HepG2 (cell line): ENCODE results near the gene TSACC. TPM values are rescaled to one million over a fixed set of nuclear protein-coding genes. Genes with fewer than 3 reads are reported as not detected.
A peak's percentile ranks its signal among the peaks of the same experiment; 100 is the strongest.

ENCODE experiments used
- DR1 ChIP-seq: sonication (generic); formaldehyde crosslinking; IDR thresholded peaks from 2 replicates; pipeline ENCODE4 v1.8.0; 2021; ENCODE audit warnings: mild to moderate bottlenecking, missing genetic modification reagents, inconsistent platforms
- ETV5 ChIP-seq: IDR thresholded peaks from 2 replicates; pipeline ENCODE4 v1.6.1; 2018; ENCODE audit warnings: missing biosample characterization, missing genetic modification reagents, inconsistent platforms, borderline replicate concordance
- JARID2 ChIP-seq: sonication (generic); formaldehyde crosslinking; IDR thresholded peaks from 2 replicates; pipeline ENCODE4 v1.8.1; 2023; ENCODE audit warnings: missing genetic modification reagents, inconsistent platforms; ENCODE audit not compliant: insufficient replicate concordance
- KDM1A ChIP-seq: IDR thresholded peaks from 2 replicates; pipeline ENCODE4 v1.6.1; 2016; ENCODE audit warnings: missing compliant biosample characterization
- MED1 ChIP-seq: sonication (generic); formaldehyde crosslinking; IDR thresholded peaks from 2 replicates; pipeline ENCODE4 v1.4.0; 2020; ENCODE audit warnings: missing genetic modification reagents
- MIXL1 ChIP-seq: IDR thresholded peaks from 2 replicates; pipeline ENCODE4 v1.6.1; 2016
- PHF8 ChIP-seq: sonication (generic); formaldehyde crosslinking; IDR thresholded peaks from 2 replicates; pipeline ENCODE4 v1.5.0; 2020; ENCODE audit warnings: missing genetic modification reagents
- PRPF4 ChIP-seq: fragments of 200-400 bp; formaldehyde crosslinking; IDR thresholded peaks from 2 replicates; pipeline ENCODE4 v1.6.1; 2016; ENCODE audit warnings: low read length, low read depth; ENCODE audit not compliant: poor library complexity, severe bottlenecking
- SAFB2 ChIP-seq: sonication (generic); formaldehyde crosslinking; IDR thresholded peaks from 2 replicates; pipeline ENCODE4 v1.5.1; 2020; ENCODE audit warnings: missing genetic modification reagents, low read depth, mild to moderate bottlenecking, borderline replicate concordance
- ZNF207 ChIP-seq: fragments of 450-650 bp; IDR thresholded peaks from 2 replicates; pipeline ENCODE4 v1.6.1; 2016; ENCODE audit warnings: antibody characterized with exemption, borderline replicate concordance
- ZNF264 ChIP-seq: sonication (generic); formaldehyde crosslinking; IDR thresholded peaks from 2 replicates; pipeline ENCODE4 v1.4.0; 2020; ENCODE audit warnings: missing genetic modification reagents
- ZNF329 ChIP-seq: sonication (generic); formaldehyde crosslinking; IDR thresholded peaks from 2 replicates; pipeline ENCODE4 v1.9.0; 2021; ENCODE audit warnings: low read depth, mild to moderate bottlenecking, missing genetic modification reagents
- ZNF552 ChIP-seq: sonication (generic); formaldehyde crosslinking; IDR thresholded peaks from 2 replicates; pipeline ENCODE4 v1.9.0; 2022; ENCODE audit warnings: missing genetic modification reagents, mild to moderate bottlenecking, borderline replicate concordance
- ZNF7 ChIP-seq: IDR thresholded peaks from 2 replicates; pipeline ENCODE4 v1.6.1; 2016; ENCODE audit warnings: missing biosample characterization, missing genetic modification reagents
- ZNF772 ChIP-seq: sonication (generic); formaldehyde crosslinking; IDR thresholded peaks from 2 replicates; pipeline ENCODE4 v1.5.0; 2020; ENCODE audit warnings: mild to moderate bottlenecking, missing genetic modification reagents
- polyA plus RNA-seq, 8 experiments: library from polyadenylated mRNA; depleted of rRNA in 3 of 8; stranded (reverse) in 7 of 8; unstranded in 1 of 8; fragments of >200 nt; fragmentation: Illumina TruSeq in 4 of 8; extraction: Trizol in 4 of 8; gene quantifications; 2 replicates each; pipeline versions ENCODE4 v1.2.1 to v1.2.3, GENCODE V29; 2011 to 2016; ENCODE audit warnings: low read depth in 4 of 8, missing spikeins in 1 of 8, mixed read lengths in 1 of 8; ENCODE audit not compliant: insufficient read depth in 1 of 8
- total RNA-seq, 5 experiments: library from RNA; depleted of rRNA; stranded (reverse); fragments of >200 nt; fragmentation: Illumina TruSeq; extraction: Trizol; gene quantifications; 2 replicates each; pipeline ENCODE4 v1.2.3, GENCODE V29; 2016; ENCODE audit warnings: low read depth in 1 of 5
- TF ChIP-seq, protein P1 (sequence below): IDR thresholded peaks from 2 replicates; pipeline ENCODE4 v1.6.1; 2016; ENCODE audit warnings: mild to moderate bottlenecking, missing biosample characterization, missing genetic modification reagents
- TF ChIP-seq, protein P2 (sequence below): IDR thresholded peaks from 2 replicates; pipeline ENCODE4 v1.6.1; 2018; ENCODE audit warnings: missing genetic modification reagents
- TF ChIP-seq, protein P3 (sequence below): sonication (generic); formaldehyde crosslinking; IDR thresholded peaks from 2 replicates; pipeline ENCODE4 v1.5.0; 2020; ENCODE audit warnings: mild to moderate bottlenecking, missing genetic modification reagents, borderline replicate concordance
- TF ChIP-seq, protein P4 (sequence below): sonication (generic); formaldehyde crosslinking; IDR thresholded peaks from 2 replicates; pipeline ENCODE4 v1.5.1; 2020; ENCODE audit warnings: missing genetic modification reagents, mild to moderate bottlenecking, borderline replicate concordance
- TF ChIP-seq, protein P5 (sequence below): IDR thresholded peaks from 2 replicates; pipeline ENCODE4 v1.6.1; 2016; ENCODE audit warnings: low read depth, borderline replicate concordance

TSACC gene
- total and polyA plus RNA-seq, 2 of the 13 experiments (the other 11 are each of a cell fraction or from before 2014, with no cell fraction given): 1.5 to 2.6 TPM

DNA sequence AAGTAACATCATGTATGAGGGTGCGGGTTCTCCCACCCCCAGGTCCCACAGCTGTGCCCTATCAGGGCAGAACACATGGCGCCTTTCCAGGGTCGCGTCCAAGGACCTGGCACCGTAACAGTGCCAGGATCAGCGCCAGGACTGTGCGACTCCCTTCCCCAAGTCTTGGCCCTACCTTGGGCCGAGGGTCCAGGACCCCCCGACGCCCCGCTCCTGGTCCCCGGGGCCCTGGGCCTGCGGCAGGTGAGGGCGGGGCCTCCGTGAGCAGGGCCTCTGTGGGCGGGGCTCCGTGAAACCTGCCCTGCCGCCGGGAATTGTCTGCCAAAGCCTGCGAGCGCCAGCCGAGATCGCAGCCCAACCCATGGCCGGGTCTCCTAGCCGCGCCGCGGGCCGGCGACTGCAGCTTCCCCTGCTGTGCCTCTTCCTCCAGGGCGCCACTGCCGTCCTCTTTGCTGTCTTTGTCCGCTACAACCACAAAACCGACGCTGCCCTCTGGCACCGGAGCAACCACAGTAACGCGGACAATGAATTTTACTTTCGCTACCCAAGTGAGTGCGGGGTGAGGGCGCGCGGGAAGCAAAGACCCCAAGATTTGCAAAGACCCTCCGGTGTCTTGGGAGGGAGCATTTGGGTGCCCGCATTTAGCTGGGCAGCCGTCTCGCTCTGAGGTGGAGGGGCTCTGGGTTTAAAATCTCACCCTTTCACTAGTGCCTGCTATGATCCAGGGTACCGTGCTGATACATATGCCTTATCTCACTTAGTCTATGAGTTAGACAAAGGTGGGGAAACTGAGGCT, 30.8 kb downstream of the TSACC start, which contains the start of gene RHBG (continued):
- TF ChIP-seq, protein P1, sequence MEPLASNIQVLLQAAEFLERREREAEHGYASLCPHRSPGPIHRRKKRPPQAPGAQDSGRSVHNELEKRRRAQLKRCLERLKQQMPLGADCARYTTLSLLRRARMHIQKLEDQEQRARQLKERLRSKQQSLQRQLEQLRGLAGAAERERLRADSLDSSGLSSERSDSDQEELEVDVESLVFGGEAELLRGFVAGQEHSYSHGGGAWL (CRISPR knock-in tag): peak; percentile 85
- 0 out of 2 replicates have a peak, but pooled peaks have one; percentile 19 for TF ChIP-seq MIXL1 (CRISPR knock-in tag)
- peak; percentile 68 for TF ChIP-seq ZNF264 (CRISPR knock-in tag)
- TF ChIP-seq JARID2 (CRISPR knock-in tag): peak; percentile 41
- TF ChIP-seq ZNF7 (CRISPR knock-in tag): no peak
- no peak for TF ChIP-seq ETV5 (CRISPR knock-in tag)
- no peak for TF ChIP-seq PRPF4
- peak; percentile 70; the same call in 1 of the 2 replicates for TF ChIP-seq MED1 (CRISPR knock-in tag)
- TF ChIP-seq, protein P2, sequence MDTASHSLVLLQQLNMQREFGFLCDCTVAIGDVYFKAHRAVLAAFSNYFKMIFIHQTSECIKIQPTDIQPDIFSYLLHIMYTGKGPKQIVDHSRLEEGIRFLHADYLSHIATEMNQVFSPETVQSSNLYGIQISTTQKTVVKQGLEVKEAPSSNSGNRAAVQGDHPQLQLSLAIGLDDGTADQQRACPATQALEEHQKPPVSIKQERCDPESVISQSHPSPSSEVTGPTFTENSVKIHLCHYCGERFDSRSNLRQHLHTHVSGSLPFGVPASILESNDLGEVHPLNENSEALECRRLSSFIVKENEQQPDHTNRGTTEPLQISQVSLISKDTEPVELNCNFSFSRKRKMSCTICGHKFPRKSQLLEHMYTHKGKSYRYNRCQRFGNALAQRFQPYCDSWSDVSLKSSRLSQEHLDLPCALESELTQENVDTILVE (CRISPR knock-in tag): 0 out of 2 replicates have a peak, but pooled peaks have one; percentile 39
- TF ChIP-seq ZNF772 (CRISPR knock-in tag): no peak
- TF ChIP-seq, protein P3, sequence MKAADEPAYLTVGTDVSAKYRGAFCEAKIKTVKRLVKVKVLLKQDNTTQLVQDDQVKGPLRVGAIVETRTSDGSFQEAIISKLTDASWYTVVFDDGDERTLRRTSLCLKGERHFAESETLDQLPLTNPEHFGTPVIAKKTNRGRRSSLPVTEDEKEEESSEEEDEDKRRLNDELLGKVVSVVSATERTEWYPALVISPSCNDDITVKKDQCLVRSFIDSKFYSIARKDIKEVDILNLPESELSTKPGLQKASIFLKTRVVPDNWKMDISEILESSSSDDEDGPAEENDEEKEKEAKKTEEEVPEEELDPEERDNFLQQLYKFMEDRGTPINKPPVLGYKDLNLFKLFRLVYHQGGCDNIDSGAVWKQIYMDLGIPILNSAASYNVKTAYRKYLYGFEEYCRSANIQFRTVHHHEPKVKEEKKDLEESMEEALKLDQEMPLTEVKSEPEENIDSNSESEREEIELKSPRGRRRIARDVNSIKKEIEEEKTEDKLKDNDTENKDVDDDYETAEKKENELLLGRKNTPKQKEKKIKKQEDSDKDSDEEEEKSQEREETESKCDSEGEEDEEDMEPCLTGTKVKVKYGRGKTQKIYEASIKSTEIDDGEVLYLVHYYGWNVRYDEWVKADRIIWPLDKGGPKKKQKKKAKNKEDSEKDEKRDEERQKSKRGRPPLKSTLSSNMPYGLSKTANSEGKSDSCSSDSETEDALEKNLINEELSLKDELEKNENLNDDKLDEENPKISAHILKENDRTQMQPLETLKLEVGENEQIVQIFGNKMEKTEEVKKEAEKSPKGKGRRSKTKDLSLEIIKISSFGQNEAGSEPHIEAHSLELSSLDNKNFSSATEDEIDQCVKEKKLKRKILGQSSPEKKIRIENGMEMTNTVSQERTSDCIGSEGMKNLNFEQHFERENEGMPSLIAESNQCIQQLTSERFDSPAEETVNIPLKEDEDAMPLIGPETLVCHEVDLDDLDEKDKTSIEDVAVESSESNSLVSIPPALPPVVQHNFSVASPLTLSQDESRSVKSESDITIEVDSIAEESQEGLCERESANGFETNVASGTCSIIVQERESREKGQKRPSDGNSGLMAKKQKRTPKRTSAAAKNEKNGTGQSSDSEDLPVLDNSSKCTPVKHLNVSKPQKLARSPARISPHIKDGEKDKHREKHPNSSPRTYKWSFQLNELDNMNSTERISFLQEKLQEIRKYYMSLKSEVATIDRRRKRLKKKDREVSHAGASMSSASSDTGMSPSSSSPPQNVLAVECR (CRISPR knock-in tag): peak; percentile 72; the same call in 1 of the 2 replicates
- TF ChIP-seq, protein P4, sequence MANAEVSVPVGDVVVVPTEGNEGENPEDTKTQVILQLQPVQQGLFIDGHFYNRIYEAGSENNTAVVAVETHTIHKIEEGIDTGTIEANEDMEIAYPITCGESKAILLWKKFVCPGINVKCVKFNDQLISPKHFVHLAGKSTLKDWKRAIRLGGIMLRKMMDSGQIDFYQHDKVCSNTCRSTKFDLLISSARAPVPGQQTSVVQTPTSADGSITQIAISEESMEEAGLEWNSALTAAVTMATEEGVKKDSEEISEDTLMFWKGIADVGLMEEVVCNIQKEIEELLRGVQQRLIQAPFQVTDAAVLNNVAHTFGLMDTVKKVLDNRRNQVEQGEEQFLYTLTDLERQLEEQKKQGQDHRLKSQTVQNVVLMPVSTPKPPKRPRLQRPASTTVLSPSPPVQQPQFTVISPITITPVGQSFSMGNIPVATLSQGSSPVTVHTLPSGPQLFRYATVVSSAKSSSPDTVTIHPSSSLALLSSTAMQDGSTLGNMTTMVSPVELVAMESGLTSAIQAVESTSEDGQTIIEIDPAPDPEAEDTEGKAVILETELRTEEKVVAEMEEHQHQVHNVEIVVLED (CRISPR knock-in tag): no peak
- TF ChIP-seq SAFB2: 0 out of 2 replicates have a peak, but pooled peaks have one; percentile 26
- TF ChIP-seq ZNF552: no peak
- TF ChIP-seq, protein P5, sequence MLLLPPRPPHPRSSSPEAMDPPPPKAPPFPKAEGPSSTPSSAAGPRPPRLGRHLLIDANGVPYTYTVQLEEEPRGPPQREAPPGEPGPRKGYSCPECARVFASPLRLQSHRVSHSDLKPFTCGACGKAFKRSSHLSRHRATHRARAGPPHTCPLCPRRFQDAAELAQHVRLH (CRISPR knock-in tag): no peak
- TF ChIP-seq ZNF207: no peak
- no peak for TF ChIP-seq KDM1A (CRISPR knock-in tag)
- TF ChIP-seq ZNF329 (CRISPR knock-in tag): peak; percentile 65; the same call in 1 of the 2 replicates
- peak; percentile 82 for TF ChIP-seq PHF8 (CRISPR knock-in tag)
- peak; percentile 30; the same call in 1 of the 2 replicates for TF ChIP-seq DR1 (CRISPR knock-in tag)
